DOHH2 (cell line): ENCODE measurements around the gene SEC31A.

Experiments used
- H3F3A ChIP-seq: fragments of 200-600 bp; sonication (generic), shearing (Covaris generic); 2 replicates; pipeline ENCODE4 v1.6.0; 2016; ENCODE audit warnings: antibody characterized with exemption, mild to moderate bottlenecking; ENCODE audit not compliant: control insufficient read depth, insufficient read depth
- H3K27ac ChIP-seq: fragments of 200-600 bp; sonication (generic); 2 replicates; pipeline ENCODE4 v1.5.1; 2014; ENCODE audit warnings: low read depth, mild to moderate bottlenecking, low read length, moderate library complexity
- H3K27me3 ChIP-seq: fragments of 200-600 bp; sonication (generic); 2 replicates; pipeline ENCODE4 v1.6.1; 2014; ENCODE audit warnings: mild to moderate bottlenecking, low read length, mixed read lengths; ENCODE audit not compliant: control insufficient read depth
- H3K36me3 ChIP-seq: fragments of 200-600 bp; sonication (generic); 2 replicates; pipeline ENCODE4 v1.6.1; 2014; ENCODE audit warnings: mild to moderate bottlenecking, low read length, moderate library complexity, mixed read lengths; ENCODE audit not compliant: control insufficient read depth
- H3K4me1 ChIP-seq: fragments of 200-600 bp; sonication (generic); 2 replicates; pipeline ENCODE4 v1.6.1; 2014; ENCODE audit warnings: mild to moderate bottlenecking, low read length, mixed read lengths; ENCODE audit not compliant: control insufficient read depth
- H3K4me2 ChIP-seq: fragments of 200-600 bp; sonication (generic); 2 replicates; pipeline ENCODE4 v1.6.0; 2014; ENCODE audit warnings: mild to moderate bottlenecking, low read length, moderate library complexity
- H3K4me3 ChIP-seq: fragments of 200-600 bp; sonication (generic); 2 replicates; pipeline ENCODE4 v1.5.1; 2014; ENCODE audit warnings: mild to moderate bottlenecking, low read length, mixed read lengths
- H3K79me2 ChIP-seq: fragments of 200-600 bp; sonication (generic); 2 replicates; pipeline ENCODE4 v1.6.1; 2014; ENCODE audit warnings: mild to moderate bottlenecking, low read length, mixed read lengths; ENCODE audit not compliant: control insufficient read depth
- H3K9me2 ChIP-seq: fragments of 200-600 bp; sonication (generic); replicated peaks from 2 replicates; pipeline ENCODE4 v1.6.1; 2014; ENCODE audit warnings: mild to moderate bottlenecking, low read length, mixed read lengths; ENCODE audit not compliant: control insufficient read depth
- H3K9me3 ChIP-seq: fragments of 200-600 bp; sonication (generic); 2 replicates; pipeline ENCODE4 v1.6.1; 2014; ENCODE audit warnings: antibody characterized with exemption, low read length, mixed read lengths; ENCODE audit not compliant: control insufficient read depth, insufficient read depth
- H4K20me1 ChIP-seq: fragments of 200-600 bp; sonication (generic); 2 replicates; pipeline ENCODE4 v1.6.0; 2014; ENCODE audit warnings: low read depth, mild to moderate bottlenecking, antibody characterized with exemption, low read length, moderate library complexity; ENCODE audit not compliant: control insufficient read depth, insufficient read depth
- CTCF ChIP-seq: fragments of 200-600 bp; sonication (generic); IDR thresholded peaks from one replicate; pipeline ENCODE4 v1.5.1; 2014; ENCODE audit warnings: antibody characterized with exemption, mild to moderate bottlenecking, low read depth, low read length; ENCODE audit not compliant: poor library complexity, severe bottlenecking
- EZH2phosphoT487 ChIP-seq: fragments of 200-600 bp; sonication (generic); IDR thresholded peaks from 2 replicates; pipeline ENCODE4 v1.6.1; 2017; ENCODE audit warnings: borderline replicate concordance, mild to moderate bottlenecking, antibody characterized with exemption, low read length, moderate library complexity, mixed read lengths

The SEC31A gene

GRCh38 chr4:82852751-82853285 is 38.1 kb downstream of the SEC31A start:
- no peaks in the 10 kb centered on the region for H4K20me1 ChIP-seq
- no peak overlapping the region for H3K4me2 ChIP-seq
- no peak overlapping the region for H3K4me3 ChIP-seq
- no peaks in the 10 kb centered on the region for H3K27me3 ChIP-seq
- H3K9me2 ChIP-seq = no peaks in the 10 kb centered on the region
- no peaks in the 10 kb centered on the region for H3K9me3 ChIP-seq
- H3K4me1 ChIP-seq = peaks cover 5% of the 10 kb centered on the region; the same call in 1 of the 2 replicates
- peaks cover 7% of the 10 kb centered on the region; the same call in 1 of the 2 replicates for H3F3A ChIP-seq
- peaks cover 81% of the 10 kb centered on the region for H3K36me3 ChIP-seq
- H3K27ac ChIP-seq = no peak overlapping the region
- H3K79me2 ChIP-seq = no peaks in the 10 kb centered on the region
- TF ChIP-seq EZH2phosphoT487 (no peak), CTCF (no peak)

- Histone ChIP-seq H3K4me1 (peaks cover 5% of the 10 kb centered on the region; the same call in 1 of the 2 replicates), H3K27me3 (no peaks in the 10 kb centered on the region), H3K36me3 (peaks cover 81% of the 10 kb centered on the region), H3K4me2 (no peak overlapping the region), H3K9me3 (no peaks in the 10 kb centered on the region), H3K9me2 (no peaks in the 10 kb centered on the region), H3K4me3 (no peak overlapping the region), H3K79me2 (no peaks in the 10 kb centered on the region), H3F3A (peaks cover 7% of the 10 kb centered on the region; the same call in 1 of the 2 replicates), H3K27ac (no peak overlapping the region), H4K20me1 (no peaks in the 10 kb centered on the region)
- TF ChIP-seq CTCF (peak; percentile 41), EZH2phosphoT487 (no peak)
Measured at GRCh38 chr4:82851885-82852750, 38.8 kb downstream of the SEC31A start.

GRCh38 chr4:82851318-82851717 is 39.6 kb downstream of the SEC31A start:
- Histone ChIP-seq H4K20me1 (no peaks in the 10 kb centered on the region), H3K36me3 (peaks cover 80% of the 10 kb centered on the region), H3K4me1 (peaks cover 5% of the 10 kb centered on the region; the same call in 1 of the 2 replicates), H3F3A (peaks cover 7% of the 10 kb centered on the region; the same call in 1 of the 2 replicates), H3K4me2 (no peak overlapping the region), H3K9me3 (no peaks in the 10 kb centered on the region), H3K9me2 (no peaks in the 10 kb centered on the region), H3K27me3 (no peaks in the 10 kb centered on the region), H3K27ac (no peak overlapping the region), H3K4me3 (no peak overlapping the region), H3K79me2 (no peaks in the 10 kb centered on the region)
- TF ChIP-seq CTCF = no peak
- TF ChIP-seq EZH2phosphoT487 = no peak
